NCI-H187 (cell line): ENCODE results near the gene FHIT.

Experiments used
- DNase-seq, 2 experiments: peaks; one replicate each; lab custom pipeline; 2025; lab: John Stamatoyannopoulos, UW

Gene FHIT

DNA sequence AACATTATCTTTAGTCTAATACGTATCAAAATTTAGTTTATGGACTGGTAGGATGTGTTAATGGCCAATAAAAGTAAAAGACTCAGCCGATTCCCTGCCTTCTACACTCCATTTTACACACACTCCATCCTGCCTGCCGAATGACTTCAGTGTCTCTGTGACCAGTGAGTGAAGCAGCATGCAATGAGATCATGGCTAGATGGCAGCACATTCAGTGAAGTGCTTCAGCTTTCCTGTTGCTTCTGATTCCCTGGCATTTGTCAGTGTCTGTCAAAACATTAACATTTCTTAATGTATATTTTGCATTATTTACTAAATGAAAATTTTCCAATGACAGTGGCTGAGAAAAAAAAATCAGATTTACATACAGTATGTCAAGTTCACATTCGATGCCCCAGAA lies 412.0 kb downstream of the FHIT start:
- DNase-seq: no peak

GRCh38 chr3:60835796-60836195 lies 415.5 kb downstream of the FHIT start:
- no peak for DNase-seq

GRCh38 chr3:60829058-60829457 lies 422.2 kb downstream of the FHIT start:
- DNase-seq: no peak

- DNase-seq: no peak
Measured at GRCh38 chr3:60827666-60828065, 423.6 kb downstream of the FHIT start.

- no peak for DNase-seq
Measured at GRCh38 chr3:60826511-60826910, 424.7 kb downstream of the FHIT start.

DNA sequence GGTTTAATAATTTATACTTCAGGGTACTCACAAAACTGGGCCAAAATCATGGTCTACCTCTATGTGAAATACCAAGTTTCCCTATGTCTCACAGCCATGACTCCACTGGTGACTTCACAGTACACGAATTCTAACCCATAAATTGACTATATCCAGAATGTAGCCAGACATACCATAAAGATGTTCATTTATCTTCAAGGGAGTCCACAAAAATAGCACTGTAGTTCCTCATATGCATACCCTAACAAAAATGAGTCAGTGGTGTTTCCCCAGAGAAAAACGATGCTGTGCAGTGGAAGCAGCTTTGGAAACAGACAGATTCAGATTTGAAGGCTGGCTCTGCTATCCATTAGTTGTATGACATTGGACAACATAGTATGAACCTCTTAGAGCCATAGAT lies 438.8 kb downstream of the FHIT start:
- no peak for DNase-seq

GRCh38 chr3:60810881-60811280 lies 440.4 kb downstream of the FHIT start:
- DNase-seq: no peak

GRCh38 chr3:60809857-60810610 lies 441.2 kb downstream of the FHIT start:
- no peak for DNase-seq

GRCh38 chr3:60803216-60804173 lies 447.8 kb downstream of the FHIT start:
- no peak for DNase-seq

DNA sequence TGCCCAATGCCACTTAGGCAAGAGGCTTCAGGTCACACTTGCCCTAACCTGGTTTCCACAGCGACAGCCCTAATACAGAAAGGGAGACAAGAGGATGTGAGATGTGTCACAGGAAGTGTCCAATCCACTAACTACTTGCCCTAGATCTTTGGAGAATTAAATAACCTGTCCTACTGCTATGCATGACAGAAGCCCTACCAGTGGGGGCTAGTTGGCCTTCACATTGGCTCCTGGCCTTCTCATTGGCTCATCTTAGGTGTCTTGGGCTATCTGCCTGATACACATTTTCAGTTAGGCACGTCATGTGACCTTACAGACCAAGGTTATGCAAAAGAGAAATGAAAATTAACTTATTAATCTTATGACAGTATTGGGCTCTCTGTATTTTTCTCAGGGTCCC lies 449.9 kb downstream of the FHIT start:
- no peak for DNase-seq

GRCh38 chr3:60798456-60798855 lies 452.8 kb downstream of the FHIT start:
- DNase-seq: no peak

GRCh38 chr3:60792249-60792852 lies 458.9 kb downstream of the FHIT start:
- no peak for DNase-seq

GRCh38 chr3:60788185-60788584 lies 463.1 kb downstream of the FHIT start:
- DNase-seq: no peak

DNA sequence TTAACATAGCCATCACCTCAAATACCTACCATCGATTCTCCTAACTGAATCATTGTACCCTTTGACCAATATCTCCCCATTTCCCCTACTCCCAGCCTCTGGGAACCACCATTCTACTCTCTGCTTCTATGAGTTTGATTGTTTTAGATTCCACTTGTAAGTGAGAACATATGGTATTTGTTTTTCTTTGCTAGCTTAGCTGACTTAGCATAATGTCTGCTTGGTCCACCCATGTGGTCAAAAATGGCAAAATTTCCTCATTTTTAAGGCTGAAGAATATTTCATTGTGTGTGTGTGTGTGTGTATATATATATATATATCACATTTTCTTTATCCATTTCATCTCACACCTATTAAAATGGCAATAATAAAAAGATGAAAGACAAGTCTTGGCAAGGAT lies 469.3 kb downstream of the FHIT start:
- DNase-seq: no peak

GRCh38 chr3:60779637-60780036 lies 471.6 kb downstream of the FHIT start:
- no peak for DNase-seq

GRCh38 chr3:60775985-60776384 lies 475.3 kb downstream of the FHIT start:
- no peak for DNase-seq

DNA sequence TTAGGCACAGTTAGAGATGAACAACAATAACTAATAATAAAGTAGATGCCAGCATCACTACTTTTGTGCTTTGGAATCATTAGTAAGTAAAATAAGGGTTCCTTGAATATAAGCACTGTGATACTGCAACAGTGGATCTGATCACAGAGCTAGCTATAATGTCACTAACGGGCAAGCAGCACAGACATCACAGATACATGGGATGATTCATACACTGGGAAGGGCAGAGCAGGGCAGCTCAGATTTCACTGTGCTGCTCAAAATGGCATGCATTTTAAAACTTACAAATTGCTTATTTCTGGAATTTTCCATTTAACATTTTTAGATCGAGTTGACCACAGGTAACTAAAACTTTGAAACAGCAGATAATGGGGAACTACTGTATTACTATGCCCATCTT lies 476.6 kb downstream of the FHIT start:
- DNase-seq: no peak

DNA sequence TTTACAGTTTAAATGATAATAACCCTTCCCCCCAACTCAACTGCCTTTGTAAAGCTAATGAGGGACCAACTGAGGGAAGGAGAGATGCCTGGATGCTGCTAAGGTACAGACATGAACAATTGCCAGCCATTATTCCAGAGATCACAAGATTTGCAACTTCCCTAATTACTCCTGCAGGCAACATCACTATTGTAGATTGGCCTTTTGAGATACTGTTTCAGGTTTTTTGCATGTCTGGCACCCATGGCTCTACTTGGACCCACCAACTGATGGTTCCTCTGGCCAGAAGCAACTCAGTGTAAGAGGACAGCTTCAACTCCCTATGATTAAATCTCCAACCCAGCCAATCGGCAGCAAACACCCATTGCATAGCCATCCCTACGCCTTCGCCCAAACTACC lies 478.7 kb downstream of the FHIT start:
- DNase-seq: no peak

DNA sequence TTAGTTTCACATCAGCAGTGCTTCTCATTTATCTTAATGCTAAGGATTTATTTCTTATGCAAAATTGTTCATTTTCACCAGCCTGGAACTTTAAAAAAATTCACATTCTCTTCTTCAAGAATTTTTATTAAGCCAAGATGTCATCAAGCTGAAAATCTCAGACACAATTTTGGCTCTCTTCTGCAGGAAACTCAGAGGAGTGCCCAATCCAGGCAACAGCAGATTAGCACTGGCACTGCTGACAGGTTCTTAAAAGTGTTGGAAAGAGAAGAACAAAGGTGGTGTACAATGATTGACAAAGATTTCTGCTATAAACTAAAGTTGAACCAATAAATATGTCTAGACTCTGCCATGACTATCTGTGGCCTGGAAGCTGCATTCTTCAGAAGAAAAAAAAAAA lies 479.5 kb downstream of the FHIT start:
- no peak for DNase-seq

- DNase-seq: no peak
Measured at GRCh38 chr3:60770532-60770931, 480.7 kb downstream of the FHIT start.

DNA sequence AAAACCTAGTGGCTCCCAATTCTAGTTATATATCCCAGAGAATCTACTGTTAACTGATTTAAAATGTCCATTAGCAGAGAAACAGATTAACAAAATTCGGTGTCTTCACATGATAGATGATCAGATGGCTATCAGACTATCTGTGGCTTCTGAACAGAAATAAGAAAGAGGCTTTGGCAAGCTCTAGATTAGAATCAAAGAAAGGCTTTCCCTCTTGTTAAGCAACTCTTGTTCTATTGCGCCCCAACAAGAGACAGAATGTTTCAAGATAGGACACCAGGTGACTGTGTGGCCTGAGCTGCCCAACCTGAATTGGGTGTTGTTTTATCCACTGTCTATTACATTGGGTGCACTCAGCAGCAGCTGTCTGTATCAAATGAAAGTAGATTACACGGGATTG lies 483.7 kb downstream of the FHIT start:
- no peak for DNase-seq

DNA sequence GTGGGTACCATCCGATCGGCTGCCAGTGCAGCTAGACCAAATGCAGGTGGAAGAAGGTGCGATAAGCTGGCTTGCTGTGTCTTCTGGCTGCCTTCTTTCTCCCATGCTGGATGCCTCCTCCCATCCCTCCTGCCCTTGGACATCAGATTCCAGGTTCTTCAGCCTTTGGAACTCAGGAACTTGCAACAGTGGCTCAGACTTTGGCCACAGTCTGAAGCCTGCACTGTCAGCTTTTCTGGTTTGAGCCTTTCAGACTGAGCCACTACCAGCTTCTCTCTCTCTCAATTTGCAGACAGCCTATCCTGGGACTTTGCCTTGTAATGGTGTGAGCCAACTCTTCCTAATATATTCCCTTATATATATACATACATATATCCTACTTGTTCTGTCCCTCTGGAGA lies 485.5 kb downstream of the FHIT start:
- no peak for DNase-seq

DNA sequence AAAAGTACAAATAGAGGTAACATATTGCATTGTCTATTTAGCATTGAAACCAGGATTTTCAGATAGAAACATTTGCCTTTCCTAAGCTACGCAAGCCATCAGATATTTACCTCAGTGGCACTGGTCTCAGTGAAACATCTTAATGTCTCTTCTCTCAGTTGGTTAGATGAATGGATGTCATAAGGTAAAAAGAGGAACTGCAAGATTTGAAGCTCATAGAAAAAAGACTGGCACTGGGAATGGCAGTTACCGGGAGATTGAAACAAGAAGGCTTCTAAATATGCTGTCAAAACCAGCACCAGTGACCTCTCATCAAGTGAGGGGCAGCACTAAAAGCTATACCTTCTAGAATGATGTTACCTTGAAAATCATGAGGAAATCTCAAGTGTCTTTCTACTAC lies 486.4 kb downstream of the FHIT start:
- no peak for DNase-seq
